Suprapubic skin (tissue), 4 donors: Measurements from ENCODE around the gene CNNM4.

Source experiments
- EP300 ChIP-seq: sonication (generic); formaldehyde crosslinking; IDR thresholded peaks from one replicate; pipeline ENCODE4 v1.6.1; 2017; ENCODE audit warnings: antibody characterized with exemption
- POLR2A ChIP-seq, 2 donors: fragments of 450-650 bp; IDR thresholded peaks; one replicate each; pipeline ENCODE4 v1.6.1; 2017; ENCODE audit warnings: antibody characterized with exemption in 2 of 2, mild to moderate bottlenecking in 2 of 2, moderate library complexity in 2 of 2
- POLR2AphosphoS5 ChIP-seq, 3 donors: sonication (generic); formaldehyde crosslinking; IDR thresholded peaks; one replicate each; pipeline ENCODE4 v1.6.1; 2017; ENCODE audit warnings: antibody characterized with exemption in 3 of 3
- TF ChIP-seq, protein P1 (sequence below), 2 donors: fragments of 200-600 bp in 1 of 2; fragments of 450-650 bp in 1 of 2; sonication (generic) in 1 of 2; IDR thresholded peaks; one replicate each; pipeline ENCODE4 v1.5.1; 2016 to 2019; ENCODE audit warnings: antibody characterized with exemption in 2 of 2, mild to moderate bottlenecking in 1 of 2, moderate library complexity in 1 of 2

DNA sequence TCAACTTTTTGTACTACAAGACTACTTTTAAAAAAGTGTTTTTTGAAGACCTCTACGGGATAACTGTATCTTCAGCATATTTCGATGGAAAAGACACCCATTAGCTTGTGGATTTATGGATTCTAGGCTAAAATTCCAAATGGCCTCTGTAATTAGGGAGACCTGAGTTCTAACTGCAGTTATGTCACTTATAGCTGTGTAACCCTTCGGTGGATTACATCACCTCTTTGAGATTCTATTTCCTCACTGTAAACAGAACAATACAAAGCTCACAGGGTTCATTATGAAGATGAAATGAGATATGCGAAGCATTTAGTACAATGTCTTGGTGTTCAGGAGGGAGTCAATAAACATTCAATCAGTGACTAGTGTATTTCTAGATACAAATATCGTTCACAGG, 45.0 kb upstream of the CNNM4 start:
- TF ChIP-seq EP300, result no peak
- TF ChIP-seq POLR2AphosphoS5 (IDR thresholded peaks at IDR 0.05), result no peak
- TF ChIP-seq, protein P1, sequence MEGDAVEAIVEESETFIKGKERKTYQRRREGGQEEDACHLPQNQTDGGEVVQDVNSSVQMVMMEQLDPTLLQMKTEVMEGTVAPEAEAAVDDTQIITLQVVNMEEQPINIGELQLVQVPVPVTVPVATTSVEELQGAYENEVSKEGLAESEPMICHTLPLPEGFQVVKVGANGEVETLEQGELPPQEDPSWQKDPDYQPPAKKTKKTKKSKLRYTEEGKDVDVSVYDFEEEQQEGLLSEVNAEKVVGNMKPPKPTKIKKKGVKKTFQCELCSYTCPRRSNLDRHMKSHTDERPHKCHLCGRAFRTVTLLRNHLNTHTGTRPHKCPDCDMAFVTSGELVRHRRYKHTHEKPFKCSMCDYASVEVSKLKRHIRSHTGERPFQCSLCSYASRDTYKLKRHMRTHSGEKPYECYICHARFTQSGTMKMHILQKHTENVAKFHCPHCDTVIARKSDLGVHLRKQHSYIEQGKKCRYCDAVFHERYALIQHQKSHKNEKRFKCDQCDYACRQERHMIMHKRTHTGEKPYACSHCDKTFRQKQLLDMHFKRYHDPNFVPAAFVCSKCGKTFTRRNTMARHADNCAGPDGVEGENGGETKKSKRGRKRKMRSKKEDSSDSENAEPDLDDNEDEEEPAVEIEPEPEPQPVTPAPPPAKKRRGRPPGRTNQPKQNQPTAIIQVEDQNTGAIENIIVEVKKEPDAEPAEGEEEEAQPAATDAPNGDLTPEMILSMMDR (IDR thresholded peaks at IDR 0.05), result no peak
- no peak for TF ChIP-seq POLR2A (IDR thresholded peaks at IDR 0.05)
